Measurements from ENCODE around the gene MAGI2. TPM values are rescaled to one million over a fixed set of nuclear protein-coding genes. Genes with fewer than 3 reads are reported as not detected.

MAGI2 gene
- total and polyA plus RNA-seq, 2 donors (not counting 3 experiments of a cell fraction or from before 2014, with no cell fraction given): 0.28 to 6.0 TPM

GRCh38 chr7:79300573-79300972, 152.9 kb downstream of the MAGI2 start:
- Histone ChIP-seq H3K9me3 (replicated peaks; ENCODE audit: control insufficient read depth, insufficient read depth, low read length) (no peaks in the 10 kb centered on the region), H2AFZ (ENCODE audit: low read depth, low read length) (no peak overlapping the region), H3K4me2 (ENCODE audit: insufficient read depth, low read length) (no peak overlapping the region), H3K79me2 (ENCODE audit: control insufficient read depth, insufficient read depth, low read length) (no peaks in the 10 kb centered on the region), H3K36me3 (ENCODE audit: control insufficient read depth in 2 of 2, extremely low read depth in 1 of 2, insufficient read depth in 2 of 2, low read length in 2 of 2) (no peaks in the 10 kb centered on the region), H3K4me1 (ENCODE audit: control insufficient read depth, extremely low read depth, insufficient read depth, low read length) (no peaks in the 10 kb centered on the region), H3K27me3 (ENCODE audit: control insufficient read depth in 2 of 2, insufficient read depth in 2 of 2, low read length in 2 of 2) (no peaks in the 10 kb centered on the region), H3K27ac (ENCODE audit: insufficient read depth, low read depth, low read length) (no peak overlapping the region), H3K9ac (replicated peaks; ENCODE audit: extremely low read depth, insufficient read depth, low read length) (no peak overlapping the region), H3K9me1 (replicated peaks; ENCODE audit: control insufficient read depth, extremely low read depth, insufficient read depth, low read length) (no peaks in the 10 kb centered on the region), H3K4me3 (replicated peaks in 1 of 3; ENCODE audit: insufficient read depth in 1 of 3, low read depth in 1 of 3, low read length in 3 of 3) (no peak overlapping the region), H4K20me1 (replicated peaks; ENCODE audit: control insufficient read depth, extremely low read depth, insufficient read depth, low read length) (no peaks in the 10 kb centered on the region)
- FAIRE-seq (no peak), DNase-seq (ENCODE audit: low read depth, low spot score) (no peak)
- dilution Hi-C loops (cut with MboI; ENCODE audit: extremely low pct_ligation_motif_present, low sequenced_read_pairs): no loop called here
- intact Hi-C loops (cut with micrococcal nuclease): no loop called here
- ChIA-PET CTCF (interaction anchor here (1.3 to 3.0 kb wide), 2 partner anchors 746 to 747 kb away, joined by 3 to 12 read pairs; no protein-coding TSS in a partner anchor), POLR2A (no interaction called here)
- TF ChIP-seq CTCF (IDR thresholded peaks at IDR 0.05; ENCODE audit: extremely low read depth in 1 of 2, insufficient read depth in 1 of 2, low read depth in 1 of 2, low read length in 2 of 2): no peak
- TF ChIP-seq EZH2 (IDR thresholded peaks at IDR 0.05; ENCODE audit: borderline replicate concordance, low read depth, low read length, severe bottlenecking): no peak
- no peak for TF ChIP-seq FOS (IDR thresholded peaks at IDR 0.05; ENCODE audit: borderline replicate concordance, insufficient read depth, low read length)
- TF ChIP-seq POLR2A (IDR thresholded peaks at IDR 0.05; ENCODE audit: low read depth, low read length): no peak
- TF ChIP-seq POLR2AphosphoS5 (IDR thresholded peaks at IDR 0.05; ENCODE audit: insufficient read depth, low read depth, low read length): no peak
- no TSS peak for BruUV-seq (replicated peaks)
